ENCODE measurements around the gene SATB2.

Gene SATB2

DNA sequence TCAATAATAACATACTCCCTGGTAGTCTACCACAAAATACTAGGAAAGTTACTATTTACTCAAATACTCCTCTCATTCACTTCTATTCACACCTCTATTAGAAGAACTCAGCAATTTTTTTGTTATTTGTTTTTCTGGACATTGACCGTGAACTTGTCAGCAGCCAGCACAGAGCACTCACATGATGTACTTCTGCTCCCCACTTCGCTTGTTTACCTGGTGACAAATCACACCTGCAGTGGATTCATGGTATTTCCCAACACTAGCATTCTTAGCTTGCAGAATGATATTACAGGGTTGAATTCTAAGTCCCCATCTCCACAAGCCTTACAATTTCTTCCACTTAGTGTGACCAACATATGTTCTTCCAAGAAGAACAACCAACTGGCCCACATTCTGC, 238.2 kb downstream of the SATB2 start:
- DNase-seq: no peak
- intact Hi-C loops (cut with DNase I): no loop called here

All from head of caudate nucleus (tissue), 42 donors.